ENCODE measurements around the gene NAA38. TPM values are rescaled to one million over a fixed set of nuclear protein-coding genes. Genes with fewer than 3 reads are reported as not detected.
"Not testable (repeated sequence)": the region's sequence is repeated elsewhere in the genome, so short reads cannot be mapped to it uniquely, and the experiment has no call there.

NAA38 gene
- total RNA-seq, 4 donors from 2014 or later = 24.6 to 180 (median 79.6) TPM

DNA sequence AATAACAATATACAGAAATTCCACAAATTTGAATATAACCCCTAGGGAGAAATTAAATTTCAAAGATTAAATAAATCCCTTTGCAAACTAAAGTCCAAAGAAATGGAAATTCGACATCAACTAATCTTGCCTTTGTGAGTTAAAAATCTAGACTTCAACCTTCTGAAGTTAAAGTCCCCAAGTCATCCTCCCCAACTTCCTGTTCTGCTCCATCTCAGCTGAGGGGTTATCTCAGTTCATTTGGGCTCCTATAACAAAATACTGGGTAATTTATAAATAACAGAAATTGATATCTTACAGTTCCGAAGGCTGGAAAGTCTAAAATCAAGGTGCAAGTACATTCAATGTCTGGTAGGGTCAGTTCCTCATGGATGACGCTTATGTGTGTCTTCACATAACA is 46.1 kb downstream of the NAA38 start:
- DNase-seq = no peak
- TF ChIP-seq POLR2A (IDR thresholded peaks at IDR 0.05) = no peak
- TF ChIP-seq, protein P1, sequence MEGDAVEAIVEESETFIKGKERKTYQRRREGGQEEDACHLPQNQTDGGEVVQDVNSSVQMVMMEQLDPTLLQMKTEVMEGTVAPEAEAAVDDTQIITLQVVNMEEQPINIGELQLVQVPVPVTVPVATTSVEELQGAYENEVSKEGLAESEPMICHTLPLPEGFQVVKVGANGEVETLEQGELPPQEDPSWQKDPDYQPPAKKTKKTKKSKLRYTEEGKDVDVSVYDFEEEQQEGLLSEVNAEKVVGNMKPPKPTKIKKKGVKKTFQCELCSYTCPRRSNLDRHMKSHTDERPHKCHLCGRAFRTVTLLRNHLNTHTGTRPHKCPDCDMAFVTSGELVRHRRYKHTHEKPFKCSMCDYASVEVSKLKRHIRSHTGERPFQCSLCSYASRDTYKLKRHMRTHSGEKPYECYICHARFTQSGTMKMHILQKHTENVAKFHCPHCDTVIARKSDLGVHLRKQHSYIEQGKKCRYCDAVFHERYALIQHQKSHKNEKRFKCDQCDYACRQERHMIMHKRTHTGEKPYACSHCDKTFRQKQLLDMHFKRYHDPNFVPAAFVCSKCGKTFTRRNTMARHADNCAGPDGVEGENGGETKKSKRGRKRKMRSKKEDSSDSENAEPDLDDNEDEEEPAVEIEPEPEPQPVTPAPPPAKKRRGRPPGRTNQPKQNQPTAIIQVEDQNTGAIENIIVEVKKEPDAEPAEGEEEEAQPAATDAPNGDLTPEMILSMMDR (IDR thresholded peaks at IDR 0.05) = no peak
- Histone ChIP-seq H3K36me3 (no peaks in the 10 kb centered on the region), H3K27ac (no peak overlapping the region), H3K4me3 (replicated peaks in 1 of 3) (no peak overlapping the region), H3K9me3 (no peaks in the 10 kb centered on the region), H3K27me3 (no peaks in the 10 kb centered on the region), H3K4me1 (no peaks in the 10 kb centered on the region)
- intact Hi-C loops (cut with DNase I) = no loop called here
- 83 to 85% methylated on average over 3 of the region's 3 CpGs for WGBS, 2 donors

DNA sequence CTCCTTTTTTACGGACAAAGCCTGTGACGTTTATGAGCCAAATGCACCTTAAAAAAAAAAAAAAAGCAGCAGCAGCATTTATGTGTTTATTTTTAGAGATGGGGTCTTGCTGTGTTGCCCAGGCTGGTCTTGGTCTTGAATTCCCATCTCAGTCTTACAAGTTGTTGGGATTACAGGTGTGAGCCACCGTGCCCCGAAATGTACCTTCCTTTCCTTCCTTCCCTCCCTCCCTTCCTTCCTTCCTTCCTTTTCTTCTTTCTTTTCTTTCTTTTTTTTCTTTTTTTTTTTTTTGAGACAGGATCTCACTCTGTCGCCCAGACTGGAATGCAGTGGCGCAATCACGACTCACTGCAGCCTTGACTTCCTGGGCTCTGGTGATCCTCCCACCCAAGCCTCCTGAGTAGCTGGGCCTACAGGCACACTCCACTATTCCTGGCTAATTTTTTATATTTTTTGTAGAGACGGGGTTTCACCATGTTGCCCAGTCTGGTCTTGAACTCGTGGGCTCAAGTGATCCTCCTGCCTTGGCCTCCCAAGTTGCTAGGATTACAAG is 47.5 kb downstream of the NAA38 start:
- H3K27ac ChIP-seq; H3K4me3 ChIP-seq (replicated peaks in 1 of 3); H3K9me3 ChIP-seq; H3K27me3 ChIP-seq; intact Hi-C loops (cut with DNase I); H3K4me1 ChIP-seq; H3K36me3 ChIP-seq; DNase-seq: not testable (repeated sequence)
- WGBS, 2 donors = 80 to 88% methylated on average over 9 of the region's 9 CpGs

DNA sequence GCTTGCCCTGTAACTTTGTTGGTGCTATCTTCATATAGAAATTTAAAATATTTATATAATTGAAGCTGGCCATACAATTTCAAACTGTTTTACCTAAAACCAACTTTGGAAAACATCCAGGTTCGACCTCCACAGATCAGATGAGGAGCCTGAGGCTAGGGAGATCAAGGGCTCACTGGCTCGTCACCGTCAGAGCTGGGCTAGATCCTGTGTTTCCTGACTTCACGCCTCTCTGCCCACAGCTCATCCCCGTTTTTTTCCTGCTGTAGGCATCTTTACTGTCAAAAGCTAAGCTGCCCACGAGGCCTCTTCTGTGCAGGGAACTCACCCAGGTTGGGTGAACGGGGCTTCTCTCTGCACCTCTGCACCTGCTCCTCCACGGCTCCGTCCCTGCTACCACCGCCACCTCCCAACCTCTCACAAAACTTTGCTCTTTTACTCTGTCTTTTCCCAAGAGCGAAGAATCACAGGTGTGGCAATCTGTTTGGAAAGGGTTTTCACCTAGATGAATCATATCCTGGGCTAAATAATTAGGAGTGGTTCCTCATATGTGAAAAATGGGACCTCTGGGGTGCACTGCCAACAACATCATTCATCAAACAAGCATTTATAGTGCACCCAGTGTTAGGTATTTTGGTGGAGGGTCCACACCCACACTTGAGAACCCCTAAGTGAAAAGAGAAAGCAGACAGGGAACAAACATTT is 48.1 kb downstream of the NAA38 start:
- peaks cover under 1 to 2% of the 10 kb centered on the region in 2 donors for H3K4me1 ChIP-seq
- TF ChIP-seq POLR2A (IDR thresholded peaks at IDR 0.05) = no peak
- TF ChIP-seq, protein P1 (IDR thresholded peaks at IDR 0.05) = no peak
- H3K36me3 ChIP-seq = no peaks in the 10 kb centered on the region
- H3K4me3 ChIP-seq (replicated peaks in 1 of 3) = no peak overlapping the region
- no peaks in the 10 kb centered on the region for H3K9me3 ChIP-seq
- intact Hi-C loops (cut with DNase I) = no loop called here
- no peak for DNase-seq
- no peak overlapping the region for H3K27ac ChIP-seq
- no peaks in the 10 kb centered on the region for H3K27me3 ChIP-seq
- 70 to 72% methylated on average over 11 of the region's 11 CpGs for WGBS, 2 donors

DNA sequence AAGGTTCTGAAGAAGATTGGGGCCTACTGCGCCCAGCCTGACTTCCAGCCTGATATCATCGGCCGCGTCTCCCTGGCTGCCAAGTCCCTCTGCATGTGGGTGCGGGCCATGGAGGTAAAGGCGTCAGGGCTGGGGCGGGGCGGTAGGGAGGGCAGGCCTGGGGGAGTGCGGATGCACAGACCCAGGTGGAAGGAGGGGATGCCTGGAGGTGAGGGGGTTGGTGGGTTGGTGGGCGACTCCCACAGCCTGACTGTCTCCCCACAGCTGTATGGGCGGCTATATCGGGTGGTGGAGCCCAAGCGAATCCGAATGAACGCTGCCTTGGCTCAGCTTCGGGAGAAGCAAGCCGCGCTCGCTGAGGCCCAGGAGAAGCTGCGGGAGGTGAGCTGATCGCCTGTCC is 50.2 kb downstream of the NAA38 start:
- intact Hi-C loops (cut with DNase I) = no loop called here
- DNase-seq = no peak
- Histone ChIP-seq H3K9me3 (no peaks in the 10 kb centered on the region), H3K4me3 (replicated peaks in 1 of 3) (no peak overlapping the region), H3K36me3 (no peaks in the 10 kb centered on the region), H3K4me1 (peaks cover 5 to 8% of the 10 kb centered on the region in 2 donors), H3K27ac (no peak overlapping the region), H3K27me3 (no peaks in the 10 kb centered on the region)
- 88 to 97% methylated on average over 21 of the region's 21 CpGs for whole genome bisulfite sequencing, 2 donors
- TF ChIP-seq, protein P1 (IDR thresholded peaks at IDR 0.05) = no peak
- TF ChIP-seq POLR2A (IDR thresholded peaks at IDR 0.05) = no peak

Small RNA genes within 50 kb of the gene (small RNA-seq; reads per million reads assigned to genes)
- 97.6 reads per million, percentile 96 among the genes with 10 or more reads in this experiment for gene SCARNA21

Other genes with a start within 250 kb of the NAA38 start
- gene FXR2, start 242.7 kb downstream of the NAA38 start, total RNA-seq = 10 to 100 TPM; 27.6 to 37.5 (median 28.6) TPM
- gene SAT2, start 229.7 kb downstream of the NAA38 start, total RNA-seq = 10 to 100 TPM; 59.5 to 74.2 (median 61.9) TPM
- under 1 TPM in 1 of 4 donors, not detected in 3; 0.83 TPM for gene SHBG, start 227.4 kb downstream of the NAA38 start, total RNA-seq
- 1 to 10 TPM in 2 of 4 donors, under 1 TPM in 2; 0.40 to 1.7 (median 0.90) TPM for gene ATP1B2, start 206.6 kb downstream of the NAA38 start, total RNA-seq
- 10 to 100 TPM; 16.4 to 66.4 (median 35.6) TPM for gene TP53, start 170.1 kb downstream of the NAA38 start, total RNA-seq
- 1 to 10 TPM; 2.9 to 8.0 (median 4.6) TPM for gene WRAP53, start 169.1 kb downstream of the NAA38 start, total RNA-seq
- gene EFNB3, start 152.4 kb downstream of the NAA38 start, total RNA-seq = under 1 TPM in 3 of 4 donors, not detected in 1; 0.27 to 0.38 (median 0.33) TPM
- under 1 TPM in 3 of 4 donors, not detected in 1; under 0.01 to 0.22 (median 0.20) TPM for gene DNAH2, start 139.8 kb downstream of the NAA38 start, total RNA-seq
- gene KDM6B, start 23.3 kb downstream of the NAA38 start, total RNA-seq = 10 to 100 TPM in 2 of 4 donors, 1 to 10 TPM in 2; 4.8 to 14.4 (median 10.4) TPM
- gene TMEM88, start 2.5 kb downstream of the NAA38 start, total RNA-seq = 10 to 100 TPM; 12.3 to 39.5 (median 18.4) TPM
- gene CYB5D1, start 444 bp upstream of the NAA38 start, total RNA-seq = 10 to 100 TPM; 14.9 to 29.5 (median 23.5) TPM
- gene CHD3, start 31.2 kb upstream of the NAA38 start, total RNA-seq = 100 to 1,000 TPM in 1 of 4 donors, 10 to 100 TPM in 3; 78.9 to 117 (median 91.4) TPM
- gene RNF227, start 58.7 kb upstream of the NAA38 start, total RNA-seq = 1 to 10 TPM; 1.1 to 4.3 (median 2.2) TPM
- 1 to 10 TPM in 2 of 4 donors, under 1 TPM in 2; 0.40 to 3.7 (median 1.5) TPM for gene KCNAB3, start 72.3 kb upstream of the NAA38 start, total RNA-seq
- gene TRAPPC1, start 74.4 kb upstream of the NAA38 start, total RNA-seq = 10 to 100 TPM; 40.2 to 59.0 (median 53.4) TPM
- 10 to 100 TPM; 21.0 to 35.9 (median 28.0) TPM for gene CNTROB, start 74.6 kb upstream of the NAA38 start, total RNA-seq
- gene GUCY2D, start 145.1 kb upstream of the NAA38 start, total RNA-seq = not detected
- gene ALOX15B, start 181.5 kb upstream of the NAA38 start, total RNA-seq = 1 to 10 TPM in 3 of 4 donors, under 1 TPM in 1; 0.67 to 3.3 (median 1.1) TPM
- not detected for gene ALOX12B, start 230.2 kb upstream of the NAA38 start, total RNA-seq

Data from thyroid gland (tissue), 4 donors.